Effector CD4-positive, alpha-beta T cell (primary cell): ENCODE data around the gene SLCO1B3. TPM values are rescaled to one million over a fixed set of nuclear protein-coding genes. Genes with fewer than 3 reads are reported as not detected.
"Not testable (repeated sequence)": the region's sequence is repeated elsewhere in the genome, so short reads cannot be mapped to it uniquely, and the experiment has no call there.

Experiments
- DNase-seq: peaks from one replicate; pipeline ENCODE4 v3.0.0-alpha.2; 2020
- total RNA-seq: gene quantifications from one replicate; lab custom pipeline; 2026; lab: John Stamatoyannopoulos, UW

SLCO1B3 gene
- total RNA-seq: not detected

- DNase-seq: no peak
These were observed at the start of gene SLCO1B3 for GRCh38 chr12:20810487-20810886. Gene SLCO1B3, plus strand, starts transcription at chr12:20810705. Its CDS starts 5,034 bp downstream, at chr12:20815739.

GRCh38 chr12:20777420-20777819 lies 33.1 kb upstream of the SLCO1B3 start:
- DNase-seq: no peak

GRCh38 chr12:20778969-20779368 lies 31.5 kb upstream of the SLCO1B3 start:
- DNase-seq: no peak

- not testable (repeated sequence) for DNase-seq
These were observed 30.5 kb upstream of the SLCO1B3 start for GRCh38 chr12:20779971-20780370.

GRCh38 chr12:20783796-20784357 lies 26.6 kb upstream of the SLCO1B3 start:
- not testable (repeated sequence) for DNase-seq

GRCh38 chr12:20792971-20793370 lies 17.5 kb upstream of the SLCO1B3 start:
- DNase-seq: no peak

- DNase-seq: no peak
These were observed 12.0 kb upstream of the SLCO1B3 start for GRCh38 chr12:20798554-20798953.

GRCh38 chr12:20800160-20800559 lies 10.3 kb upstream of the SLCO1B3 start:
- DNase-seq: no peak

GRCh38 chr12:20801035-20801434 lies 9.5 kb upstream of the SLCO1B3 start:
- DNase-seq: no peak

GRCh38 chr12:20805921-20806320 lies 4.6 kb upstream of the SLCO1B3 start:
- no peak for DNase-seq

- DNase-seq: no peak
These were observed 3.1 kb upstream of the SLCO1B3 start for GRCh38 chr12:20807192-20808080.

- no peak for DNase-seq
These were observed 2.0 kb upstream of the SLCO1B3 start for GRCh38 chr12:20808521-20808920.

GRCh38 chr12:20815574-20815973 lies 5.1 kb downstream of the SLCO1B3 start:
- no peak for DNase-seq

GRCh38 chr12:20822415-20822814 lies 11.9 kb downstream of the SLCO1B3 start:
- DNase-seq: no peak

- no peak for DNase-seq
These were observed 12.4 kb downstream of the SLCO1B3 start for GRCh38 chr12:20822925-20823324.

- no peak for DNase-seq
These were observed 19.4 kb downstream of the SLCO1B3 start for GRCh38 chr12:20829919-20830318.

GRCh38 chr12:20830456-20830855 lies 20.0 kb downstream of the SLCO1B3 start:
- DNase-seq: no peak

GRCh38 chr12:20832911-20833310 lies 22.4 kb downstream of the SLCO1B3 start:
- no peak for DNase-seq

- DNase-seq: no peak
These were observed 42.1 kb downstream of the SLCO1B3 start for GRCh38 chr12:20852649-20853048.

- no peak for DNase-seq
These were observed 52.6 kb downstream of the SLCO1B3 start for GRCh38 chr12:20863056-20863455.

- no peak for DNase-seq
These were observed 55.4 kb downstream of the SLCO1B3 start for GRCh38 chr12:20865873-20866272.

GRCh38 chr12:20868277-20868676 lies 57.8 kb downstream of the SLCO1B3 start:
- no peak for DNase-seq

GRCh38 chr12:20883288-20883687 lies 72.8 kb downstream of the SLCO1B3 start:
- no peak for DNase-seq

GRCh38 chr12:20885116-20885515 lies 74.6 kb downstream of the SLCO1B3 start:
- DNase-seq: no peak
